ENCODE results near the gene ZNF662. TPM values are rescaled to one million over a fixed set of nuclear protein-coding genes. Genes with fewer than 3 reads are reported as not detected.
A peak's percentile ranks its signal among the peaks of the same experiment; 100 is the strongest.

ZNF662 gene
- 0.21 and 0.30 TPM in 2 replicates for total RNA-seq

- Mint-ChIP-seq H3K9me3 (peaks cover 41% of the 10 kb centered on the region), H3K4me3 (ENCODE audit: low read depth) (peak within 1 kb of the TSS; percentile 43), H3K27ac (no peak within 1 kb of the TSS), H3K36me3 (ENCODE audit: low read depth) (peaks cover 7% of the 10 kb centered on the region), H3K4me1 (ENCODE audit: low read depth) (peaks cover 6% of the 10 kb centered on the region), H3K27me3 (ENCODE audit: low read depth) (peaks cover 32% of the 10 kb centered on the region)
- DNase-seq (ENCODE audit: low spot score), result no peak
- intact Hi-C loops (cut with micrococcal nuclease), result no loop called here
Measured at GRCh38 chr3:42906070-42906847, at the start of gene ZNF662. ZNF662 (plus strand) TSS chr3:42906142; CDS start chr3:42908115, 1,973 bp downstream.

DNA sequence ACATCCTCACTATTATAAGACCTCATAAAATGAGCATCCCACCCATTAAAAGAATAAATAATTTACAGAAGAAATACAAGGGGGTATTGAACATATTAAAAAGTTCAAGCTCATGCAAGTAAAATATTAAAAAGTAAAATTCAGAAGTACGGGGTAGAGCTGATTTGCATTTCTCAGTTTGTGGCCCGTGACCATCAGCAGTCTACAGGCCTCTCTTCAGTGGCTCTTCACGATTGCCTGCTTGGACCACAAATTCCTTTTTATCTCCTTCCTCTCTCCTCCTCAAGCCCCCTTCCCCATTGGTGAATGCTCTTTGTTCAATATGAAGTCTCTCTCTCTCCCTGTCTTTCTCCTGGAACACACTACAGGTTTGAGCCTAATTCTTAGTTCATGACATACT, 49.4 kb upstream of the ZNF662 start:
- intact Hi-C loops (cut with micrococcal nuclease), result no loop called here
- H3K36me3 Mint-ChIP-seq (ENCODE audit: low read depth), result no peaks in the 10 kb centered on the region
- no peaks in the 10 kb centered on the region for H3K4me1 Mint-ChIP-seq (ENCODE audit: low read depth)
- peaks cover 19% of the 10 kb centered on the region for H3K27me3 Mint-ChIP-seq (ENCODE audit: low read depth)
- H3K9me3 Mint-ChIP-seq, result no peaks in the 10 kb centered on the region
- DNase-seq (ENCODE audit: low spot score), result no peak
- H3K27ac Mint-ChIP-seq, result no peak overlapping the region
- H3K4me3 Mint-ChIP-seq (ENCODE audit: low read depth), result no peak overlapping the region

DNA sequence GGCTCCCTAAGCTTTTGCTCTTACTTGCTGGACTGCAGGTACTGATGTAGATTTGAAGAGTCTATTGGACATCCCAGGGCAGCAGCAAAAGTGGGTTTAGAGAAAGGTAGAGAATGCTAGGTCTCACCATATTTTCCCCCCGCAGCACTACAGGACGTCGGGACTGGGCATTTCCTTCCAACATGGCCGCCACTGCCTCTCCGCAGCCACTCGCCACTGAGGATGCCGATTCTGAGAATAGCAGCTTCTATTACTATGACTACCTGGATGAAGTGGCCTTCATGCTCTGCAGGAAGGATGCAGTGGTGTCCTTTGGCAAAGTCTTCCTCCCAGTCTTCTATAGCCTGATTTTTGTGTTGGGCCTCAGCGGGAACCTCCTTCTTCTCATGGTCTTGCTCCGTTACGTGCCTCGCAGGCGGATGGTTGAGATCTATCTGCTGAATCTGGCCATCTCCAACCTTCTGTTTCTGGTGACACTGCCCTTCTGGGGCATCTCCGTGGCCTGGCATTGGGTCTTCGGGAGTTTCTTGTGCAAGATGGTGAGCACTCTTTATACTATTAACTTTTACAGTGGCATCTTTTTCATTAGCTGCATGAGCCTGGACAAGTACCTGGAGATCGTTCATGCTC, 41.5 kb upstream of the ZNF662 start:
- Mint-ChIP-seq H3K9me3 (no peaks in the 10 kb centered on the region), H3K4me1 (ENCODE audit: low read depth) (no peaks in the 10 kb centered on the region), H3K36me3 (ENCODE audit: low read depth) (no peaks in the 10 kb centered on the region), H3K27me3 (ENCODE audit: low read depth) (peaks cover 21% of the 10 kb centered on the region), H3K27ac (no peak overlapping the region), H3K4me3 (ENCODE audit: low read depth) (no peak overlapping the region)
- intact Hi-C loops (cut with micrococcal nuclease), result no loop called here
- DNase-seq (ENCODE audit: low spot score), result no peak

GRCh38 chr3:42865256-42865655, 40.7 kb upstream of the ZNF662 start:
- Mint-ChIP-seq H3K4me1 (ENCODE audit: low read depth) (no peaks in the 10 kb centered on the region), H3K4me3 (ENCODE audit: low read depth) (no peak overlapping the region), H3K27me3 (ENCODE audit: low read depth) (peaks cover 17% of the 10 kb centered on the region), H3K9me3 (no peaks in the 10 kb centered on the region), H3K36me3 (ENCODE audit: low read depth) (no peaks in the 10 kb centered on the region), H3K27ac (no peak overlapping the region)
- DNase-seq (ENCODE audit: low spot score), result no peak
- intact Hi-C loops (cut with micrococcal nuclease), result no loop called here

- no peak for DNase-seq (ENCODE audit: low spot score)
- Mint-ChIP-seq H3K36me3 (ENCODE audit: low read depth) (no peaks in the 10 kb centered on the region), H3K4me1 (ENCODE audit: low read depth) (no peaks in the 10 kb centered on the region), H3K27me3 (ENCODE audit: low read depth) (peaks cover under 1% of the 10 kb centered on the region), H3K9me3 (no peaks in the 10 kb centered on the region), H3K27ac (no peak overlapping the region), H3K4me3 (ENCODE audit: low read depth) (no peak overlapping the region)
- intact Hi-C loops (cut with micrococcal nuclease), result no loop called here
Measured at GRCh38 chr3:42867138-42867537, 38.8 kb upstream of the ZNF662 start.

DNA sequence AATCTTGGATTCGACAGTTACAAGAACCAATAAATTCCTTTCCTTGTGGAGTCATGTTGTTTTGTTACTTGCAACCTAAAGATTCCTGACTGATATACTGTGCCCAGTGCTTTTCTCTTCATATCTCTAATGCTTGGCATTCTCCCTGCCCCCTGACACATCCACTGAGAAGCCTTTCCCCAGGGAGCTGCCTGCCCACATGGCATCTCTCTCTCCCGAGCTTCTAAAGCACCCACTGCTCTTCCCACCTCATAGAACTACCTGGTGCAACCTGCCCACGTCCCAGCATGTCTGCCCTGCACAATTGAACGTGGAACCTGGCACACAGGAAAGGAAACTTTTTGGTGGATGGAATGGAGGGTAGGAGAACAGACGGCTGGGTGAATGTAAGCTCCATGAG, 37.1 kb upstream of the ZNF662 start:
- H3K9me3 Mint-ChIP-seq, result no peaks in the 10 kb centered on the region
- peaks cover 3% of the 10 kb centered on the region for H3K27me3 Mint-ChIP-seq (ENCODE audit: low read depth)

GRCh38 chr3:42871592-42872196, 34.2 kb upstream of the ZNF662 start:
- intact Hi-C loops (cut with micrococcal nuclease), result no loop called here
- Mint-ChIP-seq H3K36me3 (ENCODE audit: low read depth) (no peaks in the 10 kb centered on the region), H3K9me3 (no peaks in the 10 kb centered on the region), H3K4me3 (ENCODE audit: low read depth) (no peak overlapping the region), H3K27me3 (ENCODE audit: low read depth) (peaks cover 4% of the 10 kb centered on the region), H3K27ac (no peak overlapping the region), H3K4me1 (ENCODE audit: low read depth) (peaks cover 2% of the 10 kb centered on the region)
- no peak for DNase-seq (ENCODE audit: low spot score)

More for the DNA sequence above, 37.1 kb upstream of the ZNF662 start:
- H3K4me1 Mint-ChIP-seq (ENCODE audit: low read depth), result peaks cover 1% of the 10 kb centered on the region
- H3K36me3 Mint-ChIP-seq (ENCODE audit: low read depth), result no peaks in the 10 kb centered on the region
- no peak overlapping the region for H3K4me3 Mint-ChIP-seq (ENCODE audit: low read depth)
- no peak for DNase-seq (ENCODE audit: low spot score)
- intact Hi-C loops (cut with micrococcal nuclease), result no loop called here
- no peak overlapping the region for H3K27ac Mint-ChIP-seq

DNA sequence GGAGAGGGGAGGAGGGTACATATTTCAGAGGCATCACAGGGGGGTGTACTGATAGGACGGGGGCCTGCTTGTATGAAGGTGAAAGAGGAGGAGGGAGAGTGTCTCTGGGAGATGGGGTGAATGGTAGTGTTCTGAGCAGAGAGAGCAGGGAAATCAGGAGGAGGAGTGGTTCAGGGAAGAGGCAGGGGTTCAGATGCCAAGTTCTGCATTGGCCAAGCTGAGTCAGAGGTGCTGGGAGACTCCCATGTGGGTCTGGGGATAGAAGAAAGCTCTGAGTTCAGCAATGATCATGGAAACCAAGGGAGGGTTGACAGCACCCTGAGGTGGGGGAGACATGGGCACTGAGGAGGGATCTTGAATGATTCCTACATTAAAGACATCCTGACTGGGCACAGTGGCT, 33.2 kb upstream of the ZNF662 start:
- intact Hi-C loops (cut with micrococcal nuclease), result no loop called here
- H3K36me3 Mint-ChIP-seq (ENCODE audit: low read depth), result no peaks in the 10 kb centered on the region
- DNase-seq (ENCODE audit: low spot score), result no peak
- no peak overlapping the region for H3K27ac Mint-ChIP-seq
- H3K4me1 Mint-ChIP-seq (ENCODE audit: low read depth), result peaks cover 2% of the 10 kb centered on the region
- no peak overlapping the region for H3K4me3 Mint-ChIP-seq (ENCODE audit: low read depth)
- peaks cover 7% of the 10 kb centered on the region for H3K27me3 Mint-ChIP-seq (ENCODE audit: low read depth)
- no peaks in the 10 kb centered on the region for H3K9me3 Mint-ChIP-seq

- peaks cover 2% of the 10 kb centered on the region for H3K4me1 Mint-ChIP-seq (ENCODE audit: low read depth)
- no peaks in the 10 kb centered on the region for H3K9me3 Mint-ChIP-seq
- H3K27ac Mint-ChIP-seq, result no peak overlapping the region
- no peaks in the 10 kb centered on the region for H3K36me3 Mint-ChIP-seq (ENCODE audit: low read depth)
- intact Hi-C loops (cut with micrococcal nuclease), result no loop called here
- no peak for DNase-seq (ENCODE audit: low spot score)
- peaks cover 7% of the 10 kb centered on the region for H3K27me3 Mint-ChIP-seq (ENCODE audit: low read depth)
- H3K4me3 Mint-ChIP-seq (ENCODE audit: low read depth), result no peak overlapping the region
Measured at GRCh38 chr3:42873221-42873982, 32.5 kb upstream of the ZNF662 start.

DNA sequence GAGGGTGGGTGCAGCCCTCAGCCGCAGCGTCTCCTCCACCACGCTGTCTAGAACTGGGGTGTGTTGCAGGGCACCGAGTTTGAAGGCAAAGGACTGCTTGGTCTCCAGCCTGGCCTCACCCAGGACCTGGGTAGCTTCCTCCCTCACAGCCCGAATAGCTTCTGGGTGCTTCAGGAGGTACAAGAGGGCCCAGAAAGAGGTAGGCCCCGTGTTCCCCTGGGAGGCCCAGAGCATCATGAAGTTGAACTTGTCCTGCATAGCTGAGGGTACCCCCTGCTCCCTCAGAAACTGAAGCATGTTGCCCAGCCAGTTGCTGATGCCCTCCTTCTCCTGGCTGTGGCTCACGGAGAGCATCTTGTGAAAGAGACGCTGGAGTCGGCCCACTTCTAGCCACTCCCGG, 31.2 kb upstream of the ZNF662 start:
- intact Hi-C loops (cut with micrococcal nuclease), result no loop called here
- no peak for DNase-seq (ENCODE audit: low spot score)
- Mint-ChIP-seq H3K4me1 (ENCODE audit: low read depth) (peaks cover 2% of the 10 kb centered on the region), H3K4me3 (ENCODE audit: low read depth) (no peak overlapping the region), H3K27me3 (ENCODE audit: low read depth) (peaks cover 12% of the 10 kb centered on the region), H3K27ac (no peak overlapping the region), H3K9me3 (no peaks in the 10 kb centered on the region), H3K36me3 (ENCODE audit: low read depth) (no peaks in the 10 kb centered on the region)

- no peak within 1 kb of the TSS for H3K27ac Mint-ChIP-seq
- no peaks in the 10 kb centered on the region for H3K9me3 Mint-ChIP-seq
- intact Hi-C loops (cut with micrococcal nuclease), result no loop called here
- no peak within 1 kb of the TSS for H3K4me3 Mint-ChIP-seq (ENCODE audit: low read depth)
- no peak for DNase-seq (ENCODE audit: low spot score)
- H3K36me3 Mint-ChIP-seq (ENCODE audit: low read depth), result no peaks in the 10 kb centered on the region
- H3K4me1 Mint-ChIP-seq (ENCODE audit: low read depth), result peaks cover 2% of the 10 kb centered on the region
- peaks cover 12% of the 10 kb centered on the region for H3K27me3 Mint-ChIP-seq (ENCODE audit: low read depth)
Measured at GRCh38 chr3:42875325-42876151, 30.4 kb upstream of the ZNF662 start, which contains the start of gene CYP8B1. CYP8B1 (minus strand) TSS chr3:42875879; CDS start chr3:42875816, 63 bp downstream.

DNA sequence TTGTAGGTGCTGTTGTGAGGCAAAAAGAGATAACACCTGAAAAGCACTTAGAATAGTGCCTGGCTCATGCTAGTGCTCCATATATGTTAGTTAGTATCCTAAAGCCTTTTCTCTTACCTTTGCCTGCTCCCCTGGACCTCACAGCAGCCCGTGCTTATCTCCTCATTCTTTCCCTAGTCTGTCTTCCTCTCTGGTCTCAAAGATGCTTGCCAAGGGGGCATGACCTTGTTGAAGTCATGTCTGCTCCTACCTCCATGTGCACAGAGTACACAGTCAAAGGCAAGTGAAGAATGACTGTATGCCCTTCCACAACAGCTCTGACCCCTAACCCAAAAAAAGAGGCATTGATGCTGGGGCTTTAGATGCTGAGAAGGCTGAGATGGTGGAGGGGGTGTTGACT, 29.5 kb upstream of the ZNF662 start:
- Mint-ChIP-seq H3K4me1 (ENCODE audit: low read depth) (peaks cover 7% of the 10 kb centered on the region), H3K27me3 (ENCODE audit: low read depth) (peaks cover 12% of the 10 kb centered on the region), H3K27ac (no peak overlapping the region), H3K36me3 (ENCODE audit: low read depth) (no peaks in the 10 kb centered on the region), H3K4me3 (ENCODE audit: low read depth) (no peak overlapping the region), H3K9me3 (no peaks in the 10 kb centered on the region)
- intact Hi-C loops (cut with micrococcal nuclease), result no loop called here
- no peak for DNase-seq (ENCODE audit: low spot score)

All from activated T-helper 2 cell treated with anti-CD3 and anti-CD28 coated beads, Interferon-gamma antibody, Interleukin-2, Interleukin-4, amounts not matched to agents 10 μg/mL and 5 μg/mL and 100 μg/mL, durations not matched to agents 14 hours and 24 hours and 36 hours (primary cell).